Stimulated activated CD4-positive, alpha-beta T cell treated with anti-CD3 and anti-CD28 coated beads, TNF-alpha, amount 100 ng/mL, for 1 hour (primary cell): ENCODE data around the gene MALAT1.

Source experiments
- DNase-seq, 3 donors: peaks; one replicate each; pipeline ENCODE4 v3.0.0-alpha.2; 2020; ENCODE audit warnings: low read depth in 3 of 3, low spot score in 1 of 3

MALAT1 gene

GRCh38 chr11:65554842-65555430 is 56.1 kb downstream of the MALAT1 start:
- no peak for DNase-seq

- no peak for DNase-seq
Observed at GRCh38 chr11:65555693-65556231, 56.9 kb downstream of the MALAT1 start.
